HG02973 (cell line): ENCODE measurements around the gene NFKBIB.

Experiments
- ATAC-seq: cut with Tn5 transposase; IDR thresholded peaks from one replicate; pipeline ENCODE4 v1.9.1; 2021; ENCODE audit warnings: moderate library complexity; ENCODE audit not compliant: unreplicated experiment

Gene NFKBIB

DNA sequence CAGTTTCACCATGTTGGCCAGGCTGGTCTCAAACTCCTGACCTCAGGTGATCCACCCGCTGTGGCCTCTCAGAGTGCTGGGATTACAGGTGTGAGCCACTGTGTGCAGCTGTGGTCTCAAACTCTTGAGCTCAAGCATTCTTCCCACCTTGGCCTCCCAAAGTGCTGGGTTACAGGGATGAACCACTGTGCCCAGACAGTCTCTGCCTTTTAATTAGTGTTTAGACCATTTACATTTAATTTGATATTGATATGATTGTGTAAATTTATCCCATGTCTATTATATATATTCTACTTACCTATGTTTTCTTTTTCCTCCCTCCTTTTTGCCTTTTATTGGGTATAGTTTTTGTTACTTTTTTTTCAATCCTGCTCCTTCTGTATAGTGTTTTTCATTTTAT is 1.9 kb downstream of the NFKBIB start:
- ATAC-seq, result no peak

DNA sequence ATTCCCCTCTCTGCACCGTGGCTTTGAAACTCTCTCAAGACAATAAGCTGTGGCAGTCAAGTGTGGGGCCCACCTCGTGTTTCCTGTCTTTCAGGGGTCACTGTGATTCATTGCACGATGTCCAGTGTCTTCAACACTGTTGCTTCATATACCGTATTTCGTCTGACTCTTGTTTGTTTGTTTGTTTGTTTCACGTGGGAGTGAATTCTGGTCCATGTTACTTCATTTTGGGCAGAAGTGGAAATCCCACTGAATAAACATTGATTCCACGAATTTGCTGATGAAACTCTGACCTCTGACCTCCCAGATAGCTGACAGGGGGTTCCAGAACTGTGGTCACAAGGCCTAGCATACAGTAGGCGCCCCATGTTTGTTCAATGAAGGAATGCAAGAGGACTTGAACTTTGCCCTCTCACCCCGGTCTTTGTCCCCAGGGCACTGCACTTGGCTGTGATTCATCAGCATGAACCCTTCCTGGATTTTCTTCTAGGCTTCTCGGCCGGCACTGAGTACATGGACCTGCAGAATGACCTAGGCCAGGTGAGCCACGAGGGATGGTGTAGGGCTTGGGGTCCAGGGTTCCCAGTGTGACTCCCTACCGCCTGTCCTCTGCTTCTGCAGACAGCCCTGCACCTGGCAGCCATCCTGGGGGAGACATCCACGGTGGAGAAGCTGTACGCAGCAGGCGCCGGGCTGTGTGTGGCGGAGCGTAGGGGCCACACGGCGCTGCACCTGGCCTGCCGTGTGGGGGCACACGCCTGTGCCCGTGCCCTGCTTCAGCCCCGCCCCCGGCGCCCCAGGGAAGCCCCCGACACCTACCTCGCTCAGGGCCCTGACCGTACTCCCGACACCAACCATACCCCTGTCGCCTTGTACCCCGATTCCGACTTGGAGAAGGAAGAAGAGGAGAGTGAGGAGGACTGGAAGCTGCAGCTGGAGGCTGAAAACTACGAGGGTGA is 5.1 kb downstream of the NFKBIB start:
- no peak for ATAC-seq

- no peak for ATAC-seq
Observed at GRCh38 chr19:38905620-38906019, 5.9 kb downstream of the NFKBIB start.

DNA sequence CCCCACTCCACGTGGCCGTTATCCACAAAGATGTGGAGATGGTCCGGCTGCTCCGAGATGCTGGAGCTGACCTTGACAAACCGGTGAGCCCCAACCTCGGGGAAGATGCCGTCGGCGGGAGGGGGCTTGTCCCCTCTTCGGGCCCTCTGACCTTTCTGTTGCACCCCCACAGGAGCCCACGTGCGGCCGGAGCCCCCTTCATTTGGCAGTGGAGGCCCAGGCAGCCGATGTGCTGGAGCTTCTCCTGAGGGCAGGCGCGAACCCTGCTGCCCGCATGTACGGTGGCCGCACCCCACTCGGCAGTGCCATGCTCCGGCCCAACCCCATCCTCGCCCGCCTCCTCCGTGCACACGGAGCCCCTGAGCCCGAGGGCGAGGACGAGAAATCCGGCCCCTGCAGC is 7.5 kb downstream of the NFKBIB start:
- no peak for ATAC-seq

DNA sequence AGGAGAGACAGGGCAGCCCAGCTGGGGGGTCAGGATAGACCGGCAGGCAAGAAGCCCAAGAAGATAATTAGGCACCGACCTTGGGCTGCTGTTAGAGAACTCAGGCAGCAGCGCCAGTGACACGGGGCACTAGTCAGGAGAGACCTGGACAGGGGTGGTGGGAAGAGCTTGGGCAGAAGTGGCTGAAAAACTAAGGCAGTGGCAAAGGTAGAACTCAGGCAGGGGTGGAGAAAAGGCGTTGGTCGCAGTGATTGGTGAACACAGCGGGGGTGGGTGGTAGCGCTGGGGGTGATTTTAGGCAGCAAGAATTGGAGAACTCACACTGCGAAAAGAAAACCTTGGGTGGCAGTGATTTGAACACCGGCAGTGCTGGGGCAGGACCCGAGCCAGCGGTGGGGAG is 7.9 kb downstream of the NFKBIB start:
- no peak for ATAC-seq

DNA sequence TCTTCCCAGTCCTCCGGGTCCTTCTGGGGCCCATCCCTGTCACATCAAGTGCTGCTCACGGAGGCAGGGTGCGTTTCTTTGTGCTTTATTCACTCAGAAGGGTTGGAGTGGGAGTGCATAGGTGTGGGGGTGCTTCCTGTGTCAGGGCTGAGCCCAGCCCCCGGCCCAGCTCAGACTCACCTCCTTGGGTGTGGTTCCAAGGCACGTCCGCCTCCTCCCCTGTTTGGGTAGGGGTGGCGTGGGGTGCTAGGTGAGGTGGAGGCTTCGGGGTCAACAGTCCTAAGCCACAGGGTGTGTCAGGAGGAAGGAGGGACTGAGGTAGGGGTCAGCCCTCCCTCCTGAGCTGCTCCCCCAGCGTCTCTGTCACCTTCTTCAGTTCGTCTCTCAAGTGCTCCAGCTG is 9.1 kb downstream of the NFKBIB start:
- ATAC-seq, result no peak

DNA sequence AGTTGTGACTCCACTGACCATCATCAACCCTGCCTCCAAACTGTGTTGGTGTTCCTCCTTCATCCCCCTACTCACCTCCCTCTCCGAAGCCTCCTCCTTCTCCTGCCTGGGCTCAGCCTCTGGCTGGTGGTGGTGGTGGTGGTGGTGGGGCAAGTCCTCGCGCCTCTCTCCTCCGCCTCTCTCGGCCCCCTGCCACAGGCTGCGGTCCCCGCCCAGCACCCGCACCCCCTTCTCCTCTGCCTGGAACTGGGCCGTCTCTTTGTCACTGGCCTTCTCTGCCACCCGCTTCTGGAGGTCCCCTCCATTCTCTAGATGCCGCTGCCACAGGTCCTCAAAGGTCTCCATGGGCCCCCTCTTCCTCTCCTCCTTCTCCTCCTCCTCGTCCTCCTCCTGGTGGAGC is 10.7 kb downstream of the NFKBIB start:
- no peak for ATAC-seq

- no peak for ATAC-seq
Observed at GRCh38 chr19:38911388-38912001, 11.7 kb downstream of the NFKBIB start.

- no peak for ATAC-seq
Observed at GRCh38 chr19:38912600-38913514, 13.1 kb downstream of the NFKBIB start.

GRCh38 chr19:38913958-38914357 is 14.2 kb downstream of the NFKBIB start:
- no peak for ATAC-seq

GRCh38 chr19:38915329-38916321 is 15.9 kb downstream of the NFKBIB start:
- no peak for ATAC-seq

DNA sequence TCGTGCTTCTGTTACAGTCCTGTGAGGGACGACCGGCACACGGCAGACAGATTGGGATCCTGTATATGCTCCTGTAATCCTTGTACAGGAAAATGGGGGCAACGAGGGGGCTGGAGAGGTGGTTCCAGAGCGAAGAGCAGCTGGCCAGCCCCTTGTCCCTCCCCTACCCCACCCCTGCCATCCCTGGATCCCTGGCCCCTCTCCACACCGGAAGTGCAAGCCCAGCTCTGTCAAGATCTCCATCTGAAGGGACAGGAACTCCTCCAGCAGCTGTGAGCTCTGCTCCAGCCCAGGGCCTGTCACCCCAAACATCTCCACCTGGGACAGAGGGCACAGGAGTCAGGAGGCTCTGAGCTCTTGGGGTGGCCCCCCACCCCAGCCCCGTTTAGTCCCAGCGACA is 17.7 kb downstream of the NFKBIB start:
- no peak for ATAC-seq

DNA sequence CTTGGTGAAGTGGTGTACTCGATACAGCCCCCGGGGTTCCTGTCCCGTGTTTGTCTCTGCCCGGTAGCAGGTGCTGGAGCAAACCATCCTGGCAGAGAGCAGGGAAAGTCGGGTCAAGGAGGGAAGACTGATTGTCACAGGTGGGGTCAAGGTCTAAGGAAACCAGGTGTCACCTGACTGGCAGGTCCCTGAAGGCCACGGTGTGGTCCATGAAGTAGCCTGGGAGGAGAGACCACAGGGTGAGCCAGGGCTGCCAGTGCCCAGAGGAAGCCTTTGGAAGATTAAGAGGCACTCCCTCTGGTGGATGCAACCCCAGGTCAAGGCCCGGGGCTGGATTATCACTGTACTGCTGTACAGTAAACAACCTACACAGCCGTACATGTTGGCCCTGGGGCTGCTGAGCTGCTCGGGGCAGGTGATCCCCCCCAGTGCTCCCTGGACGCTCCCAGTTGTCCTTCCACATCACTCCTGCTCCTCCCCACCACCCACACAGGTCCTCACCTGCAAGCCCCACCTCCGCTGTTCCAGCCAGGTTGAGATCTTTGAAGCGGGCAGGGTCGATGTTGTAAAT is 18.2 kb downstream of the NFKBIB start:
- no peak for ATAC-seq

DNA sequence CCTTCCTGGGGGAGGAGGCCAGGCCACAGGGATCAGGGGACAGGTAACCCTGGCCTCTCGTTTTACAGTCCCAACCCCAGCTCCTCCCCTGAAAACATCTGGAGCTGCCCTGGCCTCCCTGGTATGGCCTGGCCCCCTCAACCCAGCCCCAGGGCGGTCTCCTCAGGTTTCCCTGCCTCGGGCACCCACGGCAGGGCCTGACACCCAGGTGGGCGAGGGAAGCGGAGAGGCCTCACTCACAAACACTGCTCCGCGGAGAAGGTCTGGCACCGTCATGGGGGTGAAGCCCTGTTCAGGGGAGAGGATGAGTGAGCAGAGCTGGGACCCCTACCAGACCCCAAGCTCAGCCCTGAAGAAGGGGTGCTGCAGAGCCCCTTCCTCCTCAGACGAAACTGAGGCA is 18.8 kb downstream of the NFKBIB start:
- no peak for ATAC-seq

DNA sequence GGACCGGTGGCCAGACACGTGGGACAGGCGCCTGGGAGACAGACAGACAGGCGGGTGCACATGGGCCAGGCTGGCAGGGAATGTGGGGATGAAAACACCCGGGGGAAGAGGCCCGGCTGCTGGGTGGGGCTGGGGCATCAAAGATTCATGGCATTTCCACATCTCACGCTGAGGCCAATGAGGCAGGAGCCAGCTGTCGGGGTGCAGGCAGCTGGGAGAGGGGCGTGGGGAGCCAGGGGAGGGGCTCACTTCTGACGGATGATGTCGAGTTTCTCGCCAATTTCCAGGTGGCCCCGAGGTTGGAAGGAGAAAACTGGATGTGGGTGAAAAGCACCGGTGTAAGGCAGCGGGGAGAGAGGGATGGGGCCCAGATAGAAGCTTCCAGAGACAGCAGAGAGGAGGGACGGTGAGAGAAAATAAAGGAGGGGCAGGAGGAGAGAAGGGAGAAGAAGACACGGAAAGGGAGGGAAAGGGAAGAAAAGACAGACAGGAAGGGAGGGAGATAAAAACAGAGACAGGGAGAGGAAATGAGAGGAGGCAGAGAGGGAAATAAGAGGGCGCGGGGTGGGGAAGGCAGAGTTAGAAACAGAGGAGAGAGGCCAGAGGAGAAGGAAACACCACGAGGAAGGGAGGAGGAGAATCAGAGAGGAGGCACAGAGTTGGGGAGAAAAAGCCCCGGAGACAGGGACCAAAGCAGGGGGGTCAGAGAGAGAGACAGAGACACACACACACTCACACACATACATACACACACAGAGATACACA is 20.2 kb downstream of the NFKBIB start:
- ATAC-seq, result no peak

- no peak for ATAC-seq
Observed at GRCh38 chr19:38920602-38921419, 21.0 kb downstream of the NFKBIB start.

DNA sequence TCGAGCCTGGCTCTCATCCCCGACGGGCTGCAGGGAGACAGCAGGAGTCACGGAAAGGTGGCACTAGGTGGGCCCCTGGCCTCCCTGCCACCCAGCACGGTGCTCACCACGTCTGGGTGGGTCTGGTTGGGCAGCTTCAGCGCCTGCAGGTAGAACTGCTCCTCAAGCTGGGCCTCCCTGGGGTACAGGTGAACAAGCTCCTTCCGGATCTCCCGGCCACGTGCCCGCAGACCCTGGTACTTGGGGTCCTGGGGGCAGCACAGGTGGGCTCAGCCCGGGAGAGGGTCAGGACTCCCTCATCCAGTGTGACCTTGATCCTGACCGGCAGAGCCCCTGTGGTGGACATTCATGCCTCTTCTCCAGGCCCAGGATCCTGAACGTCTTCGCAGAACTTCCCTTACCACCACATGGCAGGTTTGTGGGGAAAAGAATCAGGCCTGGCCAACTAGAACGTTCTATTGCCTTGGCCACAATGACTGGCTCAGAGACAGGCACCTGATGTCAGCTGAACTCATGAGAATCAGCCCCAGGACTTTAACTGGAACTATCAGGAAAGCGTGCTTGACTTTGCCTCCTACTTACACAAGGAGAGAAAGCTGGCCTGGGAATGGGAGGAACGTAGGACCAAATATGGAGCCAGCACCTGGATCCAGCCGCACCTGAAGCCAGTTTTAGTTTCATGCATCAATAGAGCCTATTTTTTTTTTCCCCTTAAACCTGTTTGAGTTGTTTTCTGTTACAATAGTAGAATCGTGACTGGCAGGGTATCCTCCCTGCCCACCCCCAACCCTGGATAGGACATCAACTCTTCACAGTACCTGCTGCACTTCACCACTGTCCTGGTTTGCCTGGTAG is 21.9 kb downstream of the NFKBIB start:
- ATAC-seq, result no peak
